GM19372 (cell line): ENCODE data around the gene HYAL3.

Source experiments
- ATAC-seq: cut with Tn5 transposase; IDR thresholded peaks from one replicate; pipeline ENCODE4 v1.9.1; 2021; ENCODE audit warnings: mild to moderate bottlenecking, low read depth, moderate library complexity; ENCODE audit not compliant: unreplicated experiment

Gene HYAL3

DNA sequence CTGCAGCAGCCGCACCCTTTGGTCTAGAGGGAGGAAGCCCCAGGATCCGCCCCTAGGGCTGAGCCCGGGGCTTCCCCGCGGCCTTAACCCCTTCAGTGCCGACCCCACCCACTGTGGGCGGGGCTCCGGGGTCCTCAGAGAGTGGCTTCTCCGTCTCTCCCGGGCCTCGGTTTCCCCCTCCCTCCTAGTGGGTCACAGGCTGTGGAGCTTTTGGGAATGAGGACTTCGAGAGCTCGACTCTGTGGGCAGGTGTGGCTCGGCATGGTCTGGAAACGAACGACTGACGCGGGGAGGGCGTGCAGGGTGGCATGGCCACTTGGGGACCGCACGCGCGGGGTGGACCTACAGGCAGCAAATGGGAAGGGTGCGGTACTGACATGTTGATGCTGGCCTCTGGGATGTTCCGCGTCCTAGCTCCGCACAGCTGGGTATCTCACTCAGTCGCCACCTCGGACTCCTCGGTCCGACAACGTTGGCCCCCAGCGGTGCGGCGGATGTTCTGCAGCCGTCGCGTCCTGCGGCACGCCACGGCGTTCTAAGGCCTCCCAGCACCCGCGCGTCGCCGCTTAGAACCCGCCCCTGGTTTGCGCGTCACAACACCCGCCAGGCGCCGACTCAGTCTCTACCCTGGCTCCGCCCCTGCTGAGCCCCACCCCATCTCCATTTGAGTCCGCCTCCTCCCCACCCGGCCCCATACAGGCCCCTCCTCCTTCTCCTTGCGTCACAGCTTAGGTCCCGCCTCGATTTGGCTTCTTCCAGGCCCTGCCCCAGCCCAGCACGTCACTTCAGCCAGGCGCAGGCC, at the start of gene HYAL3, which contains the start of gene NAA80:
Gene HYAL3 (minus strand): TSS at position 570 of the 802 bp plus-strand sequence. CDS start 3,803 bp downstream, outside the sequence.
Gene NAA80 (minus strand): TSS at position 570 of the 802 bp plus-strand sequence. CDS start 1,942 bp downstream, outside the sequence.
- peak; percentile 86 for ATAC-seq

DNA sequence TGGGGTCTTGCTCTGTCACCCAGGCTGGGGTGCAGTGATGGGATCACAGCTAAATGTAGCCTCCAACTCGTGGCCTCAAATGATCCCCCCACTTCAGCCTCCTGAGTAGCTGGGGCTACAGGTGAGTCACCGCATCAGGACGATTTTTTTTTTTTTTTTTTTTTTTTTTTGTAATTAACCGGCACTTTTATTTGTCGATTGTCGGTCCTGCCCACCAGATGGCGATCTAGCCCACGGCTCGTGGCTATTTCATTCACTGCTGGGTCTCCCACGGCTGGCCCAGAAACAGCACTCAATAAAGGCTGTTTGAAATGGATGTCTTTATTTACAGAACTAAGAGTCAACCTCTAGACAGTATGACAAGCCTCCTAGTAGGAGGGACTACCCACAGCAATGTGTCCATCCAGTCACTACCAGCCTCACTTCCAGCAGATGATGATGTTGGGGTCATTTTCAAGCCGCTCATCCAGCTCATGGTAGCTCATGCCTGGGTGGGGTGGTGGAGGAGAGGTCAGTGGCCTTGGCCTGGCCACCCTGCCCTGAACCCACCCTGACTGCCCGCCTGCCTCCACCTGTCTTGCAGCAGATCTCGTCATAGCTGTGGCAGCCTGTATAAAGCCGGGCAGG, 48.1 kb upstream of the HYAL3 start:
- no peak for ATAC-seq

GRCh38 chr3:50345586-50346234, 46.5 kb upstream of the HYAL3 start, which contains the start of gene ZMYND10:
Gene ZMYND10, minus strand, starts transcription at chr3:50345732. Its CDS starts 153 bp downstream, at chr3:50345579.
- no peak for ATAC-seq

GRCh38 chr3:50345008-50345407, 45.8 kb upstream of the HYAL3 start:
- no peak for ATAC-seq

DNA sequence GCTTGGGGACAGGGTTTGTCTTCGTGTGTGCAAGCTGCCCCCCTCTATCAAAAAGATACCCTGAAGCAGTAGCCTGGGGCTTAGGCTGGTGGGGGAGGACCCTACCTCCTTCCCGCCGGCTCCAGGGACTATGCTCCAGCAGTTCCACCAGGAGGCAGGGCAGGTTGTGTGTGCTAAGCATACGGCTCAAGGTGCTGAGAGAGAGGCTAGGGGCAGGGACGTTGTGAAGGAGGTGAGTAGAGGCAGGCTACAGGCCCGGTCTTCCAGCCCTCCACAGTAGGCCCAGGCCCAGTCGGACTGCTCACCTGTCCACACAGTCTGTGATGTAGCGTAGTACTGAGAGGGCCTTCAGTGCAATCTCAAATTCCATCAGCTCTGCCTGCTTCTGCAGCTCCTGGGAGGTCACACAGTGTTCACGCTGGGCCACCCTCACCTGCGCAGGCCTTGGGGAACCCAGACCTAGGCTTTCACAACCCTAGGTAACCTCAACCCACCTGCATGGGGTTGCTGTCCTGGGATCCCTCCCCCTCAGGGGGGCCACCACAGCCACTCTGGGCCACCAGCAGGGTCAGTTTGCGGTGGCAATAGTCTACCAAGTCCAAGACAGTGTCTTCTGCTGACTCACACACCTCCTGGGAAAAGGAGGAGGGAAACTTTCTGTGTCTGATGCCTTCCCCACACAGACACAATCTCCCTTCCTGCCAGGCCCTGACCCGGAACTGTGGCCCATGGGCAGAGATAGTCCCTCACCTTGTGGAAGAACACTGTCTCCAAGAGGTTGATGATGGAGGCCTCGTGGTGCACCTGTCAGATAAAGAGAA, 43.8 kb upstream of the HYAL3 start:
- ATAC-seq = no peak

DNA sequence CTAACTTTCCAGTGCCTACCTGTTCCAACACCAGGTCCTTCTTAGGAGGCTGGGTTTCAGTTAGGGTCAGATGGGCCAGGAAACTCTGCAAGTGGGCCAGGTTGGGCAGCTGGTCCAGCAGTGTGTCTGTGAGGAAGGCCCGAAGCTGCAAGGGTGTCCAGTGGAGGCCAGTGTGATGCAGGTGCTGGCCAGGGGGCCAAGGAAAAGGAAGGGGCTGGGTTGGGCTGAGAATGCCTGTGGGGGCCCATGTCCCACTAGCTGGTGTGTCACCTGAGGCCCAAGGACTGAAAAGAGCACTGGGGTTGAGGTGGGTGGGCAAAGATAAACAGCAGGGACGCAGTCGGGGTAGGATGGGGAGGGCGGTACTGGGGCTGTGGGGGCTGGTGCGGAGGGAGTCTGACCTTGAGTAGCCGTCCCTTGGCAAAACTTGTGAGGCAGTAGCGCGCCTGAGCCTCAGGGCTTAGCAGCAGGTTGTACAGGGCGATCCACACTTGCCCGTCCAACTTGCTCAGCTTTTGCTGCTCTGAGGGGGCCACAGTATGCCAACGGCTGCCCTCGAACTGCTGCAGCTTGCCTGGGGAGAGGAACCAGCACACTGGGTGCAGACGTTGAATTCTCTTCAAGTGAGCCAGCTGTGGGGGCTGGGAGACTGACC, 42.9 kb upstream of the HYAL3 start:
- no peak for ATAC-seq

- ATAC-seq = no peak
Observed at GRCh38 chr3:50341537-50341936, 42.3 kb upstream of the HYAL3 start.

DNA sequence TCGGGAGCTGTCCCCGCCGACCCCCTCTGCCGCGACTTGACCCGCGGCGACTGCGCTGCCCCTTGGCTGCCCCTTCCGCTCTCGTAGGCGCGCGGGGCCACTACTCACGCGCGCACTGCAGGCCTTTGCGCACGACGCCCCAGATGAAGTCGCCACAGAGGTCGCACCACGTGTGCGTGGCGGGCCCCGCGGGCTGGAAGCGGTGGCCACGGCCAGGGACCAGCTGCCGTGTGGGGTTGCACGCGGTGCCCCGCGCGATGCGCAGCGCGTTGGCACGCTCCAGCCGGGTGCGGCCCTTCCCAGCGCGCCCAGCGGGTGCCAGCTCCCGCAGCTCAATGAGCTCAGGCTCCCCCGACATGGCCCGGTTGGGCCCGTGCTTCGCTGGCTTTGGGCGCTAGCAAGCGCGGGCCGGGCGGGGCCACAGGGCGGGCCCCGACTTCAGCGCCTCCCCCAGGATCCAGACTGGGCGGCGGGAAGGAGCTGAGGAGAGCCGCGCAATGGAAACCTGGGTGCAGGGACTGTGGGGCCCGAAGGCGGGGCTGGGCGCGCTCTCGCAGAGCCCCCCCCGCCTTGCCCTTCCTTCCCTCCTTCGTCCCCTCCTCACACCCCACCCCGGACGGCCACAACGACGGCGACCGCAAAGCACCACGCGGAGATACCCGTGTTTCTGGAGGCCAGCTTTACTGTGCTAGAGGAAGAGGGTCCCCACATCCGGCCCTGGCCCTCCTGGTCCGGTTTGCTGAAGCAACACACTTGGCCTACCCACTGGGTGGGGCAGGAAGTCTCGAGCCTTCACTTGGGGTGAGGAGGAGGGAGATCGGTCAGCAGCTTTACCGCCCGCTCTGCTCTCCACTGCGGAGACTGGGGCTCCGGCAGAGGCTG, 41.5 kb upstream of the HYAL3 start, which contains the start of gene RASSF1:
Gene RASSF1 (minus strand): TSS at position 389 of the 882 bp plus-strand sequence. CDS start 31 bp downstream, at position 358.
- ATAC-seq = no peak

GRCh38 chr3:50340147-50340447, 40.9 kb upstream of the HYAL3 start:
- no peak for ATAC-seq

GRCh38 chr3:50339485-50340146, 40.4 kb upstream of the HYAL3 start:
- no peak for ATAC-seq

DNA sequence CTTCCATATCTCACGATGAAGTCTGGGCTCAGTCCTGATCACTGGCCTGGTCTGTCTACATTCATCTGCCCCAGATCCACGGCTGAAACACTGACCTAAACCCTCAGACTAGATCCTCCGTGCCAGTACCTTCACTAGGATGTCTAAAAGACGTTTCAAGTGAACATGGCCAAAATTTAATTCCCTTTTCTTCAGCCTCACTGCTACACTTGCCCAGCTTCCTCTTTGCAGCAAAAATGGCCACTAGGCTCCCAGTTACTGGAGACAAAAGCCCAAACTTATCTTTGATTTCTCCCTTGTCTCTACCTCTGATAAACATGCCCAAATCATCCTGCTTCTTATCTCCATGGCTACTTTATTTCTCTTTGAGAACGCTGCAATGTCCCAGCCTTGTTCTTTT, 39.8 kb upstream of the HYAL3 start:
- no peak for ATAC-seq

DNA sequence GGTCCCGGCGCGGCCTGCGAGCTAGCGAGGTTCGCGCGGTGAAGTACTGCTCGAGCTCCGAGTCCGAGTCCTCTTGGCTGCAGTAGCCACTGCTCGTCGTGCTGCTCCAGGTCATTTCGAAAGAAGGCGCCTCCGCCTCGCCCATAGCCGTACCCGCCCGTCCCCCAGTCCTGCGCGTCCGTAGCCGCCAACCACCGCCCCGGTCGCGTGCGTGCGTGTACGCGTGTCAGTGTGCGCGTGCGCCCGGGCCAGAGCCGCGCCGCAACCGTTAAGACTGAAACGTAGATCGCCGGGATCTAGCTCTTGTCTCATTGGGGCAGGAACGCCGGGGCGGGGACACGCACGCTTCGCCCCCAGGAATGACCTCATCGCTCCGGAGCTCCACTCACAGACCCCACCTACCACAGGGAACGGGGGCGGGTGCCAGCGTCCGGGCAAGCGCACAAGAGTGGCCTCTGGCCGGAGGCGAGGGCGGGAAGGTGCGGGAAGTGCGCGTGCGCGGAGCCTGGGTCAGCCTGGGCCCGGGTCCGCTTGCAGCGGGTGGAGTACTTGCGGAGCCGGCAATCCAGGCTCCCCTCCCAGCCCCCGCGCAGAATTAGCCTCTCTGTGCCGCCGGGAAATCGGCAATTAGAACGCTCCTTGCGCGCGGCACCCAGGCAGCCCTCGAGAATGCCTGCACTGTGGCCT, 38.1 kb upstream of the HYAL3 start:
- peak; percentile 67 for ATAC-seq

DNA sequence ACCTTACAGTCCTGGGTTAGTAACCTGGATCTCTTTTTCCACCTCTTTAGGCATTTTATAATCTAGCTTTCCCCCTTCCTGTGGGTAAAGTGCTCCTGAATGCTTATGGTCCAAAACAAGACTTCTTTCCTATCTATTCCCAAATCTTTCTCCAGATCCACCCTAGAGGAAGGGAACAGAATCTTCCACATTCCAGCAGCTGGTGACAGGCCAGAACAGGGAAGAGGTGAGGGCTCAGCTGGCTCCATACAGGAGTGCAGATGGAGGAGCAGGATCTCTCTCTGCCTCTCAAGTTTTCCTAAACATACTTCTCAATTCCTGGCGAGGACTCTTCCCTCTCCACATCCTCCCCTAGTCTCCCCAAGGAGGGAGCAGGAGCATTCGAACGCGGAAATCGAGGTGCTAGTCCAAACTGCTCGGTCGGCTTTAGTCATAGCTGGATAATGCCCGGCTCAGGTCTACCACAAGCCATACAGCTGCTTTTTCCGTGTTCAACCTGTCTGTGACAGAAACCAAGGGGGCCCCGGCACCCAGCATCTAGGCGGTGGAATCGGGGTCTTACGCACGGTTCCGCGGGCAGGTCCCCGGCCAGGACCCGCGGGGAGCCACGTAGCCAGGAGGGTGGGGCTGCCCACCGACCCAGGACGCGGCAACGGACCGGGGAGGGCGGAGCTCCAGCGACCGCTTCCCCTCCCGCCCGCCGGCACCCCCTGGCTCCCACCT, 37.4 kb upstream of the HYAL3 start:
- ATAC-seq = peak; percentile 33

DNA sequence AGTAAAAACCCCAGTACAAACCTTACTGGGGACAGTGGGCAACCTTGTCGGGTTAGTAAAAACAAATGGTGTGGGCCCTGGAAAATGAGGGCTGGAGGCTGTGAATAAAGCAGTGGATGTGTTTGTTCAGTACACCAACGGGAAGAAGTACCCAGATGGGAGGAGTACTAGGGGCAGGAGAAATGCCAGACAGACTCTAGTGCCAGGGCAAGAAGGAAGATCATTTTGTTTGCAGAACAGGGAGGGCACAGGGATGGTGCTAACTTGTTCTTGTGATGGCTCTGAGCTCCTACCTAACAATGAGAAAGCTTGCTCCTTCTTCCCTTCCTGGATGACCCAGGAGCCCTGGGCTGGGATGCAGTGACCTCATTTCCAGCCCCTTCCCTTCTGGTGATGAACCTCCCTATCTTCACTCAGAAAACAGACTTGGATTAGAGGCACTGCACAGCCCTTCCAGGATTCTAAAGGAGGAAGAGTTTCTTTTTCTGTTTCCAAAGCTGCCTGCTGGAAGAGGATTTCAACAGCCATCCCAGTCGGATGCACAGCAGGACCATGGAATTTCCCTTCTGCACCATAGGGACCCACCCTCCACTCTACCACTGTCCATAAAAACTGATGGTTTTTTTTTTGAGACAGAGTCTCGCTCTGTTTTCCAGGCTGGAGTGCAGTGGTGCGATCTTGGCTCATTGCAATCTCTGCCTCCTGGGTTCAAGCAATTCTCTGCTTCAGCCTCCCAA, 35.3 kb upstream of the HYAL3 start:
- no peak for ATAC-seq

- no peak for ATAC-seq
Observed at GRCh38 chr3:50333744-50334328, 34.6 kb upstream of the HYAL3 start.

DNA sequence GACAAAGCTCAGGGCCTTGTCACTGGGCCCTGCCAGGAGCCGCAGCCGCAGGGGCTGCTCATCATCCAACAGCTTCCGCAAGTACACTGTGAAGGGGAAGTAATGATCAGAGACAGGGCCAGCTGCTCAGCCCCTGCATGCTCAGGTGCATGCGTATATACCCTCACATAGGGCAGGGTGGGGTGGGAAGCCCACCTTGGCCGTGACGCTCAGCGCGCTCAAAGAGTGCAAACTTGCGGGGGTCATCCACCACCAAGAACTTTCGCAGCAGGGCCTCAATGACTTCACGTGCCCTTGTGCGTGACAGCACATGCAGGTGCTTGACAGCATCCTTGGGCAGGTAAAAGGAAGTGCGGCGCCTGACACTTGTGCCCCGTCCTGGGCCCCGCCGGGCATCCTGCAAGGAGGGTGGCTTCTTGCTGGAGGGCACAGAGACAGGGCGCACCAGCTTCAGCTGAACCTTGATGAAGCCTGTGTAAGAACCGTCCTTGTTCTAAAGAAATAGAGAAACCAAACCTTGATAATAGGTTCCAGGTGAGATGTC, 32.2 kb upstream of the HYAL3 start:
- ATAC-seq = no peak
